Activated naive CD4-positive, alpha-beta T cell treated with anti-CD3 and anti-CD28 coated beads, Interleukin-2, amount 50 U/mL, for 72 hours (primary cell): ENCODE results near the gene ACOT9. TPM values are rescaled to one million over a fixed set of nuclear protein-coding genes. Genes with fewer than 3 reads are reported as not detected.
"Not testable (repeated sequence)": the region's sequence is repeated elsewhere in the genome, so short reads cannot be mapped to it uniquely, and the experiment has no call there.

ENCODE experiments used
- ATAC-seq, 2 donors: fragments of 150-1000 bp; cut with Tn5 transposase; 2 replicates each; pipeline ENCODE4 v1.10.0; 2021; ENCODE audit warnings: mild to moderate bottlenecking in 2 of 2, moderate library complexity in 2 of 2
- DNase-seq, 2 donors: peaks; one replicate each; pipeline ENCODE4 v3.0.0; 2021 to 2022; ENCODE audit warnings: low spot score in 2 of 2
- H3K27ac Mint-ChIP-seq, 2 donors: one replicate each; pipeline ENCODE4 v1.8.0; 2022; ENCODE audit warnings: mild to moderate bottlenecking in 2 of 2, mixed read lengths in 2 of 2
- H3K36me3 Mint-ChIP-seq, 2 donors: one replicate each; pipeline ENCODE4 v1.8.0; 2022; ENCODE audit warnings: mixed read lengths in 2 of 2
- H3K9me3 Mint-ChIP-seq, 2 donors: one replicate each; pipeline ENCODE4 v1.8.0; 2022; ENCODE audit warnings: mixed read lengths in 2 of 2
- total RNA-seq, 2 donors: library from RNA; stranded (reverse); gene quantifications; one replicate each; pipeline ENCODE4 v1.2.3, GENCODE V29; 2022

ACOT9 gene
- total RNA-seq, 2 donors from 2014 or later = 33.6 to 56.3 TPM

DNA sequence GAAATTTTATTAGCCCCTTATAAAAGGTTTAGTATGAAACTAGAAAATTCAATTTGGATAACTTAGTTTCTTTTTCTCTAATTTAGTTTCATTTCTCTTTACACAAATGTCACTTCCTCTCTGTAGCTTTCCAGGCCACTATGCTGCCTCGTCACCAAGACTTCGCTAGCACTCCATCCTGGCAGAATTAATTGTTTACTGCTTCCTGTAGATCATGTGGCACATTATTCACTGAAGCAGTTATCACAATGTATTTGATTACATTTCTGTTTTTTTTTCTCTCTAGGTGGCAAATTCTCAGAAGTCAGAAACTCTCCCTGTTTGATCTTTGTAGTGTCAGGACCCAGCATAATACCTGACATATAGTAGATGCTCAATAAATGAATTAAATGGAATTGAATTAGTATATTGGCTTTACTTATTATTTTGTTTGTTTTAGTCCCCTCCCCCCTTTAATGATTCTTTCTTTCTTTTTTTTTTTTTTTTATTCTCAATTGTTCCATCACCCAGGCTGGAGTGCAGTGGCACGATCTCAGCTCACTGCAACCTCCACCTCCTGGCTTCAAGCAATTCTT lies 30.6 kb upstream of the ACOT9 start:
- peaks cover 0 to 7% of the 10 kb centered on the region in 2 donors for H3K36me3 Mint-ChIP-seq
- H3K27ac Mint-ChIP-seq = peak overlapping the region; percentile 93 to 95
- DNase-seq (no peak), ATAC-seq (peak; percentile 92 to 96)
- no peaks in the 10 kb centered on the region for H3K9me3 Mint-ChIP-seq

GRCh38 chrX:23771086-23771485 lies 28.0 kb upstream of the ACOT9 start:
- H3K27ac Mint-ChIP-seq, ATAC-seq: not testable (repeated sequence)

GRCh38 chrX:23770142-23770541 lies 27.1 kb upstream of the ACOT9 start:
- DNase-seq (no peak), ATAC-seq (no peak)
- peaks cover 0 to 7% of the 10 kb centered on the region in 2 donors for H3K36me3 Mint-ChIP-seq
- no peaks in the 10 kb centered on the region for H3K9me3 Mint-ChIP-seq
- H3K27ac Mint-ChIP-seq = no peak overlapping the region

More at GRCh38 chrX:23771086-23771485, 28.0 kb upstream of the ACOT9 start:
- DNase-seq, H3K9me3 Mint-ChIP-seq, H3K36me3 Mint-ChIP-seq: not testable (repeated sequence)

DNA sequence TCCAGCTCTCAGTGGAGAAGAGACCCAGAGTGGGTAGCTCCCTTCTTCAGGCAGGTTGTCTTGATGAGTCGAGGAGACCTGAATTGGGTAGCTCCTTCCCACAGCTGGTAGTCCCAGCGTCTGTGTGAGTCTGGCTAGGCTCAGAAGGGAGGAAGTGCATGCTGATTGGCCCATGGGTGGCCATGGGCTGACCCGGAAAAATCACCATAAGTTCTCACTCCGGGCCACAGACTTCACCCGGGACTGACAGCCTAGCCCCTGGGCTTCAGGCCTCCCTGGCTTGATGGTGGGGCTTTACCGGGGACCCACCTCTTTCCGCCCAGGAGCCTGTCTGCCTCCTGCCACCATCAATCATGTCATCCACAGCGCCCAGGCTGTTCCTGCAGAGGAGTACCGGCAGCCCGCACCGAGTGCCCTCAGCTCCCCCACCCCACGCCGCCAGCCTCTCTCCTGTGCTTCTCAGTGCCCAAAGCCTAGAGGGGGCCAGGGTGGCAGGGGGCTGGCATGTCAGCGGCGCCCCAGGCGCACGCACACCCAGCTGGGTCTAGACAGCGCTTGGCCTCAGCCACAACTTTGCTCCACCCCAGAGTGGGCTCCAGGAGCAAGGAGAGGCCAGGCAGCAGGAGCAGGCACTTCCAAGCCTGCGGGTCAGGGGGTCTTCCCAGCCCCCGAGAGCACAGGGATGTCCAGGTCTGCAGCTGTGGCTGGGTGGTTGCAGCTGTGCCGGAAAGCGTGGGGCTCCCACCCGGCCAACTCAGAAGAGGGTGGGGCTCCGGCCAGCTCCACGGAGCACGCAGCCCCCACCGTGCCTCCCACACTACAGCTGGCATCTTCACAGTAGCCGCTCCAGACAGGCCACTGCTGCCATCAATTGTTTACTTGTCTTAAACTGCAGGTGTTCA lies 23.8 kb upstream of the ACOT9 start:
- DNase-seq = peak in 1 of 2 donors; percentile 65
- peak; percentile 41 to 96 for ATAC-seq
- Mint-ChIP-seq H3K36me3 (no peaks in the 10 kb centered on the region), H3K9me3 (no peaks in the 10 kb centered on the region), H3K27ac (peak overlapping the region in 1 of 2 donors; percentile 90)

DNA sequence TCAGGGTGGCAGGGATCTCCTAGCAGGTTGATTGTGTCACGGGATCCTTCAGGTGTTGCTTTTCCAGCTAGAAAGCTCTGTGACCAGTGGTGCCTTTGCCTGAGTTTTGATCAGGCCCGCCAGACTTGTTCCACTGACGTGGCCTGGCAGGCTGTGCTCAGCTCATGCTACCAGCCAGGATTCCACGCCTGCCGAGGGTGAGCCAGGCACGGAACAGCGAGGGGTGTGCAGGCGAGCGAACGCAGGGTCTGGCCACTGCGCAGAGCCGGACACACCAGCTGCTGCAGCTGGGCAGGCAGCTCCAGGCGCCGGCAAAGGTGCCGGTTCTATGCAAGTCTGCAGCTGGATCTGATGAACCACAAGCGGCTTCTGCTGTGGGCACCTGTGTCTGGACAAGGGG lies 22.8 kb upstream of the ACOT9 start:
- no peak for ATAC-seq
- H3K27ac Mint-ChIP-seq = peak overlapping the region in 1 of 2 donors; percentile 48
- no peaks in the 10 kb centered on the region for H3K36me3 Mint-ChIP-seq
- H3K9me3 Mint-ChIP-seq = no peaks in the 10 kb centered on the region
- DNase-seq = no peak

- Mint-ChIP-seq H3K9me3 (no peaks in the 10 kb centered on the region), H3K36me3 (no peaks in the 10 kb centered on the region), H3K27ac (peak overlapping the region in 1 of 2 donors; percentile 48)
- no peak for ATAC-seq
- no peak for DNase-seq
Observed at GRCh38 chrX:23765449-23765848, 22.4 kb upstream of the ACOT9 start.

- Mint-ChIP-seq H3K9me3 (no peaks in the 10 kb centered on the region), H3K27ac (no peak overlapping the region), H3K36me3 (no peaks in the 10 kb centered on the region)
- DNase-seq (no peak), ATAC-seq (no peak)
Observed at GRCh38 chrX:23764188-23764984, 21.3 kb upstream of the ACOT9 start.

GRCh38 chrX:23759821-23760220 lies 16.7 kb upstream of the ACOT9 start:
- DNase-seq (no peak), ATAC-seq (no peak)
- Mint-ChIP-seq H3K27ac (no peak overlapping the region), H3K36me3 (no peaks in the 10 kb centered on the region), H3K9me3 (no peaks in the 10 kb centered on the region)

- Mint-ChIP-seq H3K27ac (no peak overlapping the region), H3K9me3 (no peaks in the 10 kb centered on the region), H3K36me3 (no peaks in the 10 kb centered on the region)
- ATAC-seq = peak; percentile 67 to 81
- DNase-seq = peak in 1 of 2 donors; percentile 53
Observed at GRCh38 chrX:23756165-23756564, 13.1 kb upstream of the ACOT9 start.

DNA sequence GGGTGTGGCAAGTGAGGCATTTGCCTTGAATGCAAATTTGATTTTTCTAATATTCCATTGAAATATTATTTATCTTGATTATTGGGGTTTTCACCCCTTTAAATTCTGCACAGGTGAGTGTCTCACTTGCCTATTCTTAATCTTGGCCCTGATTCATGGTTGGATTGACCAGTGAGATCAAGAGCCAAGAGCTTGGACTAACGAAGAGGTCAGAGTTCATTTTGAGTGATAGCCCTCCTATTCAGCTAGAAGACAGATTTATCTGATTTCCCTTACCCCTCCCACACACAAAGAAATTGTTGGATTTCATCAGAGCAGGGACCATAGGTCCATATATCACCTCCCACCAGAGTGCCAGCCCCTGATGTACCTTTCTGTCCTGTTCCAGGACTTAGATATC lies 11.6 kb upstream of the ACOT9 start:
- no peak overlapping the region for H3K27ac Mint-ChIP-seq
- ATAC-seq (no peak), DNase-seq (no peak)
- no peaks in the 10 kb centered on the region for H3K36me3 Mint-ChIP-seq
- no peaks in the 10 kb centered on the region for H3K9me3 Mint-ChIP-seq

DNA sequence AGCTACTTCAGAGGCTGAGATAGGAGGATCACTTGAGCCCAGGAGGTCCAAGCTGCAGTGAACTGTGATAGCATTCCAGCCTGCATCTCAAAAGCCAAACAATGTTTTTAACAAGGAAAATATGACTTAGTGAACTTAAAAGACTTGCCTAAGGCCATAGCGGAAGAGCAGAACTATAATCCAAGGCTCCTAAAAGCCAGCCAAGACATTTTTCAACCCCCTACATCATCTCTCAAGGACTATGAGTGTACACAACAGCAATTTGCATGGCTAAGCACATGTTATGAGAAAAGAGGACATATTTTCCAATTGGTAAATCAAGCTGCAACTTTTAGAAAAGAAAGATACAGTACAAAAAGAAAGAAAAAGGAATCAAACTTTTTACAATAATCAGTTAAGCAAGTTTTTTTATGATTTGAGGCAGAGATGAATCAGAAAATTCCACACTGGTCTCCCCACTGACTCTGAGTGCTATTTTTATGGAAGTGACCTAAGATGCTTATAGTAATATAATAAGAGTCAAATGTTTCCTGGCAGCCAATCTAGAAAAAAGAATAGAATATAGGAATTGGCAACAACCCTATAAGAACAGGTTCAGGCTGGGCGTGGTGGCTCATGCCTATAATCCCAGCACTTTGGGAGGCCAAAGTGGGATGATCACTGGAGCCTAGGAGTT lies 9.8 kb upstream of the ACOT9 start:
- ATAC-seq = no peak
- Mint-ChIP-seq H3K27ac (no peak overlapping the region), H3K36me3 (no peaks in the 10 kb centered on the region), H3K9me3 (no peaks in the 10 kb centered on the region)
- DNase-seq = no peak

- H3K36me3 Mint-ChIP-seq = no peaks in the 10 kb centered on the region
- no peaks in the 10 kb centered on the region for H3K9me3 Mint-ChIP-seq
- no peak for DNase-seq
- H3K27ac Mint-ChIP-seq = no peak overlapping the region
- ATAC-seq = no peak
Observed at GRCh38 chrX:23749576-23749975, 6.5 kb upstream of the ACOT9 start.

DNA sequence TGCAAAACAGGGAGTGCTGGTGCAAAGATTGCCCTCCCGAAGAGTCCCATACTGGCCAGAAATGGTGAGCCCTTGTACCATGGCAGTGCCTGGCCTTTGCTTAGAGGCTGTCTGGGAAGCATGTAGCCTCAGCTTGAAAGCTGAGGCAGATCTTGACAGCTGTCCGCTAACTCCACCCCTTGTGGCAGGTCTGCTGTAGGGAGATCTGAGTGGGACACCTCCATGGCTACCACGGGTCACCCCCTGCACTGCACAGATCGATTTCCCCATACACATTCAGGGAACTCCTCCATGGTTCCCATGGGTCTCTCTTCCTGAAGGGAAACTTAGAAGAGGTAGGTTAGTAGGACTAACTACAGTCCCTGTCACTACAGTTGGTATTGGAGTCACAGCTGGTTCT lies 6.1 kb upstream of the ACOT9 start:
- DNase-seq (no peak), ATAC-seq (no peak)
- H3K27ac Mint-ChIP-seq = no peak overlapping the region

DNA sequence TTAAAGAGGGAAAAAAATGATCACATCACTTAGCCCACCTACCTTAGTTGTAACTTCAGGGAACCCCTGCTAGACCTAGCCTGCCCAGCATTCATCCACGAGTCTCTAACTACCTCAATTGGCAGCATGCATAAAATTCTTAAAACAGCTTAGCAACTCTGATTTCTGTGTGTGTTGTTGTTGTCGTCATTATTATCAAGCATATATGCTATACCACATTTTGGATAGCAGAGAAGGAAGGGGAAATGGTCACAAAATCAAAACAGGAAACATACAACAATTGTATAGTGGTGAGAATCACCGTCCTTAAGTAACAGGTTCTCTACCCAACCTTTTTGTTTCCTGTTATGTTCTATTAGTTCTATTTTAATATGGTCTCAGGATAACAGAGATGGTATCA lies 2.7 kb upstream of the ACOT9 start:
- H3K27ac Mint-ChIP-seq = no peak overlapping the region
- no peak for ATAC-seq
- DNase-seq = no peak

More for the DNA sequence above, 6.1 kb upstream of the ACOT9 start:
- Mint-ChIP-seq H3K9me3 (no peaks in the 10 kb centered on the region), H3K36me3 (no peaks in the 10 kb centered on the region)

DNA sequence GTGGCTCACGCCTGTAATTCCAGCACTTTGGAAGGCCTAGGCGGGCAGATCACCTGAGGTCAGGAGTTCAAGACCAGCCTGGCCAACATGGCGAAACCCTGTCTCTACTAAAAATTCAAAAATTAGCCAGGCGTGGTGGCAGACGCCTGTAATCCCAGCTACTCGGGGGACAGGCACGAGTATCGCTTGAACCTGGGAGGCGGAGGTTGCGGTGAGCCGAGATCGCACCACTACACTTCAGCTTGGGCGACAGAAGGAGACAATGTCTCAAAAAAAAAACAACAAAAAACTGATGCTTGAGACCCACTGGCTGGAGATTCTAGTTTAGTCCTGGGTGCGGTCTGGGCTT lies 521 bp upstream of the ACOT9 start:
- H3K36me3 Mint-ChIP-seq = peaks cover 6 to 12% of the 10 kb centered on the region in 2 donors
- not testable (repeated sequence) for DNase-seq, H3K9me3 Mint-ChIP-seq, ATAC-seq
- H3K27ac Mint-ChIP-seq = peak overlapping the region; percentile 86 to 89

More for the DNA sequence above, 2.7 kb upstream of the ACOT9 start:
- no peaks in the 10 kb centered on the region for H3K9me3 Mint-ChIP-seq
- H3K36me3 Mint-ChIP-seq = peaks cover 6 to 12% of the 10 kb centered on the region in 2 donors

- no peak for DNase-seq
- H3K36me3 Mint-ChIP-seq = peaks cover 6 to 12% of the 10 kb centered on the region in 2 donors
- peak; percentile 5 to 17 for ATAC-seq
- no peaks in the 10 kb centered on the region for H3K9me3 Mint-ChIP-seq
- H3K27ac Mint-ChIP-seq = peak overlapping the region; percentile 86 to 89
Observed at GRCh38 chrX:23742174-23742696, 841 bp downstream of the ACOT9 start.
